ENCODE data around the gene PYCR2. TPM values are rescaled to one million over a fixed set of nuclear protein-coding genes. Genes with fewer than 3 reads are reported as not detected.

PYCR2 gene
- total and polyA plus RNA-seq, 7 donors: 31.0 to 74.4 (median 34.9) TPM

DNA sequence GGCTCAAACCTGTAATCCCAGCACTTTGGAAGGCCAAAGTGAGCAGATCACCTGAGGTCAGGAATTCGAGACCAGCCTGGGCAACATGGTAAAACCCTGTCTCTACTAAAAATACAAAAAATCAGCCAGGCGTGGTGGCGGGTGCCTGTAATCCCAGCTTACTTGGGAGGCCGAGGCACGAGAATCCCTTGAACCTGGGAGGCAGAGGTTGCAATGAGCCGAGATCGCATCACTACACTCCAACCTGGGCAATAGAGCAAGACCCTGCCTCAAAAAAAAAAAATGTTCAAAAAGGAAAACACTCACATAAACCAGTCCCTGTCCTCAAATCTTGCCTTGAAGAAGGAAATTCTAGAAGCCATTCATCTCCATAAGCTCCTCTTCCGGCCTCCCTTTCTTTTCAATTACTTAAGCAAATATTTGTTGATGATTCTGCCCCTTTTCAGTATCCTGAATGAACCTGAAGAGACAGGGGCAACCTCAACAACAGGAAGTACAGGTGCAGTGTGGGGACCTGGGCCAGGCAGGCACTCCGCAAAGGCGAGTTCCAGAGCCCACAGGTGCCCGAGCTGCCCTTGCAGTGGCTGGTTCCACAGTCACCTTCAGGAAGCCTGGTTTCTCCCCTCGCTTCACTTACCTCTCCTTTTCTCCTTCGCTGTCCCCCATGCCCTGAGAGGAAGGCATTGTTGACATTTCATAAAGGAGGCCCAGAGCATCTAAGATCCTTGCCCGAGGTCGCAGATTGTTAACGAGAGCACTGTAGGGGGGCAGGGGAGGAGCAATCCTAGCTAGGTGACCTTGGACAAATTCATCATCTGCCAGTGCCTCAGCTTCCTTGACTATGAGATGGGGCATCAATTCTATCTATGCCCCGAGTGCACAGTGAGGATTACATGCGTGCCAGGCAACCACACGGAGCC, 26.2 kb downstream of the PYCR2 start:
- Histone ChIP-seq H3K27me3 (no peaks in the 10 kb centered on the region), H3K36me3 (no peaks in the 10 kb centered on the region), H3K9me3 (no peaks in the 10 kb centered on the region), H3K4me1 (no peaks in the 10 kb centered on the region), H3K4me3 (no peak overlapping the region), H3K27ac (no peak overlapping the region)
- WGBS, 2 donors: 61 to 73% methylated on average over 19 of the region's 19 CpGs
- intact Hi-C loops (cut with DNase I): no loop called here
- DNase-seq: no peak
- no peak for TF ChIP-seq POLR2AphosphoS5 (IDR thresholded peaks at IDR 0.05)
- no peak for TF ChIP-seq EP300 (IDR thresholded peaks at IDR 0.05)
- TF ChIP-seq, protein P1, sequence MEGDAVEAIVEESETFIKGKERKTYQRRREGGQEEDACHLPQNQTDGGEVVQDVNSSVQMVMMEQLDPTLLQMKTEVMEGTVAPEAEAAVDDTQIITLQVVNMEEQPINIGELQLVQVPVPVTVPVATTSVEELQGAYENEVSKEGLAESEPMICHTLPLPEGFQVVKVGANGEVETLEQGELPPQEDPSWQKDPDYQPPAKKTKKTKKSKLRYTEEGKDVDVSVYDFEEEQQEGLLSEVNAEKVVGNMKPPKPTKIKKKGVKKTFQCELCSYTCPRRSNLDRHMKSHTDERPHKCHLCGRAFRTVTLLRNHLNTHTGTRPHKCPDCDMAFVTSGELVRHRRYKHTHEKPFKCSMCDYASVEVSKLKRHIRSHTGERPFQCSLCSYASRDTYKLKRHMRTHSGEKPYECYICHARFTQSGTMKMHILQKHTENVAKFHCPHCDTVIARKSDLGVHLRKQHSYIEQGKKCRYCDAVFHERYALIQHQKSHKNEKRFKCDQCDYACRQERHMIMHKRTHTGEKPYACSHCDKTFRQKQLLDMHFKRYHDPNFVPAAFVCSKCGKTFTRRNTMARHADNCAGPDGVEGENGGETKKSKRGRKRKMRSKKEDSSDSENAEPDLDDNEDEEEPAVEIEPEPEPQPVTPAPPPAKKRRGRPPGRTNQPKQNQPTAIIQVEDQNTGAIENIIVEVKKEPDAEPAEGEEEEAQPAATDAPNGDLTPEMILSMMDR (IDR thresholded peaks at IDR 0.05): no peak

DNA sequence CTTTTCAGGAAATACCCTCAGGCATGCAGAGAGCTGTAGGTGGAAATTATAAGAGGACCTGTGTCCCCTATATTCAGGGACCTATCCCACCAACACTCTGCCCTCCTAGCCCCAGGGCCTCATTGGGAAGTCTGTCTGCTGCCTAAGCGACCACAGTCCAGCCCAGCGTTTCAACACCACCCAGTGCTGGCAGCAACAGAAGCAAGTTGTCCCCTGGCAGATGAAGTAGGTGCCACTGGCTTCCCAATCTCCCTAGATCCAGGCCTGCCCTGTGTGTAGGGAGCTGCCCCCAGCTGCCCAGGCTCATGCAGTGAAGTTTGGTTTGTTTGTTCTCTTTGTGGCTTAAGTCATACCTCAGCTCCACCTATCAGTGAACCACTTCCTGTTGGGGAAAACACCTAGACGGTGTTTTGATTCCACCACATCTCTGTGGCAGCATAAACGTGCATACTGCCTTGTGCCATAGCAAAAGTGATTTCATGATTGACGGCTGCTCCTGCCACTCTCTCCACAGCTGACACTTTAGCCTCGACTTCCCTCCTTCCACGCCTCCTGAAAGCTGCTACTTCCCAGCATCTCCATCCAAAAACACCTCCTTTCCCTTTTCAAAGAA, 27.0 kb downstream of the PYCR2 start:
- no peak for TF ChIP-seq EP300 (IDR thresholded peaks at IDR 0.05)
- TF ChIP-seq POLR2A (IDR thresholded peaks at IDR 0.05): no peak
- TF ChIP-seq, protein P1 (IDR thresholded peaks at IDR 0.05): no peak
- no peak for TF ChIP-seq POLR2AphosphoS5 (IDR thresholded peaks at IDR 0.05)
- no peaks in the 10 kb centered on the region for H3K36me3 ChIP-seq
- WGBS, 2 donors: 9 to 22% methylated on average over 7 of the region's 7 CpGs
- no peak overlapping the region for H3K4me3 ChIP-seq
- intact Hi-C loops (cut with DNase I): no loop called here
- no peaks in the 10 kb centered on the region for H3K4me1 ChIP-seq
- no peaks in the 10 kb centered on the region for H3K27me3 ChIP-seq
- no peaks in the 10 kb centered on the region for H3K9me3 ChIP-seq
- no peak overlapping the region for H3K27ac ChIP-seq
- no peak for DNase-seq

DNA sequence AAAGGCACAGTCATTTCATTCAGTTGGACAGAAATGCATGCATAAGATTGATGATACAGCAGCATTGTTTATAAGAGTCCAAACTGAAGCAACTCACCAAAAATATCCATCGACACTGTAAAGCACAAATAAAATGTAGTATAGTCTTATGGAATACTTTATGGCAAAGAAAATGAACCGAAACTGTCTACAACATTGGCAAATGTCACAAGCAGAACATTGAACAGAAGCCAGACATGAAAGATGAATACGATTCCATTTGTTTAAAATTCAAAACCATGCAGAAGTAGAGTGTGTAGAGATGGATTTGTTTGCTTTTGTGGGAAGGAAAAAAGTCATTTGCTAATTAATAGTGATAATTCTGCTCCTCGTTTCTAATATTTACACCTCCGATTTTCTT, 27.6 kb downstream of the PYCR2 start:
- no peak for DNase-seq
- intact Hi-C loops (cut with DNase I): no loop called here
- no peak overlapping the region for H3K27ac ChIP-seq
- no peaks in the 10 kb centered on the region for H3K27me3 ChIP-seq
- no peaks in the 10 kb centered on the region for H3K36me3 ChIP-seq
- H3K9me3 ChIP-seq: no peaks in the 10 kb centered on the region
- H3K4me1 ChIP-seq: no peaks in the 10 kb centered on the region
- TF ChIP-seq, protein P1 (IDR thresholded peaks at IDR 0.05): no peak
- 45 to 72% methylated on average over 5 of the region's 5 CpGs for WGBS, 2 donors
- no peak overlapping the region for H3K4me3 ChIP-seq

DNA sequence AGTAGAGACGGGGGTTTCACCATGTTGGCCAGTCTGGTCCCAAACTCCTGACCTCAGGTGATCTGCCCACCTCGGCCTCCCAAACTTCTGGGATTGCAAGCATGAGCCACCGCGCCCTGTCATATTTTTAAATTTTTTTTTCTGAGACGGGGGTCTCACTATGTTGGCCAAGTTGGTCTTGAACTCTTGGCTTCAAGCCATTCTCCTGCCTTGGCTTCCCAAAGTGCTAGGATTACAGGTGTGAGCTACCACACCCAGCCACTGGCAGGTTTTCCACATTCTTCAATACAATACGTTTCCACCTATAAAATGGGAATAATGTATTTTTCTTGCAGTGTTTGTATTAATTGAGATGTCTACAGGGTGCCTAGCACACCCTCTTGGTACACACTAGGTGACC, 31.7 kb downstream of the PYCR2 start:
- intact Hi-C loops (cut with DNase I): no loop called here

More for the DNA sequence above, 31.7 kb downstream of the PYCR2 start:
- Histone ChIP-seq H3K27ac (no peak overlapping the region), H3K36me3 (no peaks in the 10 kb centered on the region), H3K4me3 (no peak overlapping the region), H3K27me3 (no peaks in the 10 kb centered on the region), H3K9me3 (no peaks in the 10 kb centered on the region), H3K4me1 (peaks cover 0 to 6% (median 0%) of the 10 kb centered on the region in 4 donors)
- TF ChIP-seq POLR2AphosphoS5 (IDR thresholded peaks at IDR 0.05) (no peak), EP300 (IDR thresholded peaks at IDR 0.05) (no peak), POLR2A (IDR thresholded peaks at IDR 0.05) (no peak)
- TF ChIP-seq, protein P1 (IDR thresholded peaks at IDR 0.05): no peak
- 61 to 85% methylated on average over 6 of the region's 6 CpGs for WGBS, 2 donors
- no peak for DNase-seq
